Esophagus squamous epithelium (tissue), 5 donors: ENCODE measurements around the gene KLK11. TPM values are rescaled to one million over a fixed set of nuclear protein-coding genes. Genes with fewer than 3 reads are reported as not detected.
A peak's percentile ranks its signal among the peaks of the same experiment; 100 is the strongest.

Source experiments
- DNase-seq: peaks from one replicate; lab custom pipeline; 2025; lab: John Stamatoyannopoulos, UW
- H3K27ac ChIP-seq, 4 donors: fragments of 200-600 bp; sonication (generic); one replicate each; pipeline ENCODE4 v1.5.1; 2016 to 2019; ENCODE audit warnings: mild to moderate bottlenecking in 1 of 4
- H3K27me3 ChIP-seq, 4 donors: fragments of 200-600 bp; sonication (generic); 1 replicate in 3 of 4; 2 replicates in 1 of 4; pipeline versions ENCODE4 v1.5.1 to v1.6.0; 2017 to 2021; ENCODE audit warnings: antibody characterized with exemption in 1 of 4
- H3K36me3 ChIP-seq, 3 donors: fragments of 200-600 bp; sonication (generic); one replicate each; pipeline ENCODE4 v1.5.1; 2016 to 2019
- H3K4me1 ChIP-seq, 3 donors: fragments of 200-600 bp; sonication (generic); one replicate each; pipeline ENCODE4 v1.5.1; 2017 to 2019
- H3K4me3 ChIP-seq, 4 donors: fragments of 200-600 bp; sonication (generic); 1 replicate in 3 of 4; 2 replicates in 1 of 4; pipeline ENCODE4 v1.5.1; 2016 to 2019; ENCODE audit warnings: mild to moderate bottlenecking in 2 of 4, moderate library complexity in 1 of 4
- H3K9me3 ChIP-seq, 3 donors: fragments of 200-600 bp; sonication (generic); one replicate each; pipeline ENCODE4 v1.5.1; 2016 to 2019
- CTCF ChIP-seq, 6 experiments: fragments of 450-650 bp in 4 of 6; fragments of 200-600 bp in 2 of 6; sonication (generic) in 2 of 6; IDR thresholded peaks; one replicate each; pipeline ENCODE4 v1.5.1; 2016 to 2019; ENCODE audit warnings: antibody characterized with exemption in 6 of 6, mild to moderate bottlenecking in 4 of 6, moderate library complexity in 4 of 6
- POLR2A ChIP-seq, 4 donors: fragments of 450-650 bp; IDR thresholded peaks; one replicate each; pipeline ENCODE4 v1.6.1; 2017; ENCODE audit warnings: antibody characterized with exemption in 4 of 4, mild to moderate bottlenecking in 4 of 4, moderate library complexity in 3 of 4
- WGBS, 2 donors: methylation state at CpG; one replicate each; pipeline ENCODE4 v1.1.5; 2018; 5-methylcytosine and 5-hydroxymethylcytosine counted together
- intact Hi-C: fragments of 100-400 bp; cut with DNase I; formaldehyde crosslinking; loops from one replicate; pipeline ENCODE4 v1.15.0; 2022
- total RNA-seq, 4 donors: library from RNA; depleted of rRNA; stranded (reverse); fragments of >200 nt; gene quantifications; one replicate each; pipeline ENCODE4 v1.1.0, GENCODE V29; 2016
- donor health status: DM: yes; HTN: yes; CAD: no.

The KLK11 gene
- total RNA-seq, 4 donors from 2014 or later = 171 to 460 (median 244) TPM

GRCh38 chr19:50974702-50975556 is 51.5 kb downstream of the KLK11 start:
- H3K27ac ChIP-seq = peak overlapping the region; percentile 55 to 77 (median 64)
- DNase-seq = no peak
- WGBS, 2 donors = 27 to 29% methylated on average over 1 of the region's 9 CpGs
- TF ChIP-seq CTCF (IDR thresholded peaks at IDR 0.05) (no peak), POLR2A (IDR thresholded peaks at IDR 0.05) (no peak)
- H3K27me3 ChIP-seq = peaks cover 0 to 68% (median 0%) of the 10 kb centered on the region in 4 donors
- H3K9me3 ChIP-seq = no peaks in the 10 kb centered on the region
- H3K36me3 ChIP-seq = no peaks in the 10 kb centered on the region
- H3K4me3 ChIP-seq = no peak overlapping the region
- peaks cover 9 to 44% (median 11%) of the 10 kb centered on the region in 3 donors for H3K4me1 ChIP-seq
- intact Hi-C loops = no loop called here

GRCh38 chr19:50972795-50973376 is 53.5 kb downstream of the KLK11 start:
- Histone ChIP-seq H3K27me3 (peaks cover 0 to 72% (median 0%) of the 10 kb centered on the region in 4 donors), H3K27ac (peak overlapping the region; percentile 39 to 63 (median 52)), H3K9me3 (no peaks in the 10 kb centered on the region), H3K36me3 (no peaks in the 10 kb centered on the region), H3K4me1 (peaks cover 10 to 49% (median 13%) of the 10 kb centered on the region in 3 donors), H3K4me3 (no peak overlapping the region)
- 48 to 63% methylated on average over 6 to 9 of the region's 9 CpGs for WGBS, 2 donors
- intact Hi-C loops = no loop called here
- DNase-seq = no peak
- TF ChIP-seq POLR2A (IDR thresholded peaks at IDR 0.05) (no peak), CTCF (IDR thresholded peaks at IDR 0.05) (no peak)

Other genes starting within 250 kb of the KLK11 start
- gene ACP4, start 236.2 kb downstream of the KLK11 start, total RNA-seq = not detected
- gene KLK1, start 202.8 kb downstream of the KLK11 start, total RNA-seq = not detected
- gene KLK15, start 193.0 kb downstream of the KLK11 start, total RNA-seq = not detected
- gene KLK3, start 171.7 kb downstream of the KLK11 start, total RNA-seq = not detected
- not detected for gene KLK2, start 153.2 kb downstream of the KLK11 start, total RNA-seq
- not detected for gene KLK4, start 115.2 kb downstream of the KLK11 start, total RNA-seq
- 10 to 100 TPM in 3 of 4 donors, 1 to 10 TPM in 1; 5.9 to 84.7 (median 49.9) TPM for gene KLK5, start 73.6 kb downstream of the KLK11 start, total RNA-seq
- gene KLK6, start 57.0 kb downstream of the KLK11 start, total RNA-seq = 100 to 1,000 TPM in 2 of 4 donors, 10 to 100 TPM in 1, 1 to 10 TPM in 1; 6.1 to 160 (median 102) TPM
- gene KLK7, start 42.7 kb downstream of the KLK11 start, total RNA-seq = 100 to 1,000 TPM in 3 of 4 donors, 1 to 10 TPM in 1; 9.5 to 309 (median 198) TPM
- gene KLK8, start 25.0 kb downstream of the KLK11 start, total RNA-seq = 100 to 1,000 TPM in 3 of 4 donors, 10 to 100 TPM in 1; 32.8 to 235 (median 191) TPM
- gene KLK10, start 6.9 kb downstream of the KLK11 start, total RNA-seq = 100 to 1,000 TPM in 3 of 4 donors, 10 to 100 TPM in 1; 73.4 to 816 (median 310) TPM
- gene KLK12, start 8.4 kb upstream of the KLK11 start, total RNA-seq = 100 to 1,000 TPM in 2 of 4 donors, 10 to 100 TPM in 2; 16.2 to 231 (median 115) TPM
- gene KLK13, start 38.5 kb upstream of the KLK11 start, total RNA-seq = 100 to 1,000 TPM; 163 to 973 (median 600) TPM
- gene KLK14, start 56.3 kb upstream of the KLK11 start, total RNA-seq = under 1 TPM in 1 of 4 donors, not detected in 3; 0.66 TPM
- gene CTU1, start 81.8 kb upstream of the KLK11 start, total RNA-seq = 10 to 100 TPM; 10.8 to 18.6 (median 13.5) TPM
- 1 to 10 TPM in 3 of 4 donors, under 1 TPM in 1; 0.49 to 4.4 (median 2.4) TPM for gene SIGLEC9, start 98.3 kb upstream of the KLK11 start, total RNA-seq
- gene SIGLEC7, start 115.7 kb upstream of the KLK11 start, total RNA-seq = 1 to 10 TPM in 1 of 4 donors, under 1 TPM in 2, not detected in 1; 0.13 to 3.8 (median 0.32) TPM
- 1 to 10 TPM in 1 of 4 donors, under 1 TPM in 3; 0.30 to 6.7 (median 0.58) TPM for gene CD33, start 198.5 kb upstream of the KLK11 start, total RNA-seq
- gene SIGLECL1, start 224.5 kb upstream of the KLK11 start, total RNA-seq = not detected